ENCODE data around the gene NHS.
A peak's percentile ranks its signal among the peaks of the same experiment; 100 is the strongest.
"Not testable (repeated sequence)": the region's sequence is repeated elsewhere in the genome, so short reads cannot be mapped to it uniquely, and the experiment has no call there.

Gene NHS

GRCh38 chrX:17496407-17496806 lies 121.4 kb downstream of the NHS start:
- no peak for DNase-seq (ENCODE audit: low read depth in 2 of 2)

- DNase-seq (ENCODE audit: low read depth in 2 of 2) = no peak
These were observed 122.2 kb downstream of the NHS start for GRCh38 chrX:17497193-17497592.

- DNase-seq (ENCODE audit: low read depth in 2 of 2) = no peak
These were observed 124.5 kb downstream of the NHS start for GRCh38 chrX:17499512-17499911.

DNA sequence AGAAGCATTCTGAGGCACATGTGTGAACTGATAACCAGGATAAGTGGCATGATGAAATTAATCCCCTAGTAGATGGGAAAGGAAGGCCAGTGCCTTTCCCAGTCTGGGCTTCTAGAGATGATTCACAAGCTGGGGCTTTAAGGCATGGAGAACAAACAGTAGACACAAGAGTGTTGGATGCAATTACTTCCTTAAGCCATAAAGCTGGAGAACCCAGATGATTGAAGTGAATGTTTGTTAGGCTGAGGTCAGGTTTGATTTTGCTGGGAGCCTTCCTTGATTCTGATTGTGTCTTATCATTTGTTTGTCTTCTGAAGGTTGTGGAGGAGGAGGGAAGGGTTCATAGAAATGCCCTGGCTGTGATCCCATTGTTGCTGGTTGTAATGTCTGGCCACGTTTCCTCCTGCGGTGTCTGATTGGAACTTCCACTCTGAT lies 125.2 kb downstream of the NHS start:
- DNase-seq (ENCODE audit: low read depth in 2 of 2) = no peak

DNA sequence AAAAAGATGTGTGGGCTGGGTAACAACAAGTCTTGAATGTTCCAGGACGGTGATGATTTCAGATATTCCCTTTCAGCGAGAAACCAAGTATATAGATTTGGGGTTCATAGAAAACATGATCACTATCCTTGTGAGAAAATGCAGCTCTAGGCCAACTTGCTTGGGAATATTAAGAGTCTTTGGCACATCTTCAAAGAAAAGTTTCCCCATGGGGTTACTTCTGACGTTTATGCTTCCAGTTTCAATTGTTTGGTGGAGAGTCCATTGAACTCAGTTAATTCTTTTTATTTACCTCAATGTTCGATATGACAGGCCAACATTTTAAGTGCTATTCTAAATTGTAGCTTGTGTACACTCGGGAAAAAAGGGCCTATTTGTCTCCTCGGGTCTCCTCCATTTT lies 126.7 kb downstream of the NHS start:
- no peak for DNase-seq (ENCODE audit: low read depth in 2 of 2)

- not testable (repeated sequence) for DNase-seq (ENCODE audit: low read depth in 2 of 2)
These were observed 131.4 kb downstream of the NHS start for GRCh38 chrX:17506352-17506751.

DNA sequence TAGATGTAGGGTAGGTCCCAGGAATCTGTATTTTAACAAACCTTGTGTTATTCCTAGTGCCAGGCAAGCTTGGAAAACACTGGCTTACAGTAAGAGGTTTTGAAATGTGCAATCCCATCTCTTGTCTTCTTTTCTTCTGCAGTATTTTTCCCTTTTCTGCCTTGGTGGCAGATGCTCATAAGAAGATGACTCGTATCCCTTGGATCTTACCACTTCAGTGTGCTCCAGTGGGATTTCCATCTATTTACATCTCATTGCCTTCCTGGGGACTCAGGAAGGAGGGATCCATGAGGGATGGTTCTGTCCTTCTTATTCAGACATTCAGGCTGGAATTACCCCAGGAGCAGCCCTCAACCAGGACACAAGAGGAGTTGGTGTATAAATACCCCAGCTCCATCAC lies 136.6 kb downstream of the NHS start:
- DNase-seq (ENCODE audit: low read depth in 2 of 2) = no peak

- no peak for DNase-seq (ENCODE audit: low read depth in 2 of 2)
These were observed 144.4 kb downstream of the NHS start for GRCh38 chrX:17519358-17519757.

GRCh38 chrX:17520016-17520615 lies 145.1 kb downstream of the NHS start:
- DNase-seq (ENCODE audit: low read depth in 2 of 2) = no peak

DNA sequence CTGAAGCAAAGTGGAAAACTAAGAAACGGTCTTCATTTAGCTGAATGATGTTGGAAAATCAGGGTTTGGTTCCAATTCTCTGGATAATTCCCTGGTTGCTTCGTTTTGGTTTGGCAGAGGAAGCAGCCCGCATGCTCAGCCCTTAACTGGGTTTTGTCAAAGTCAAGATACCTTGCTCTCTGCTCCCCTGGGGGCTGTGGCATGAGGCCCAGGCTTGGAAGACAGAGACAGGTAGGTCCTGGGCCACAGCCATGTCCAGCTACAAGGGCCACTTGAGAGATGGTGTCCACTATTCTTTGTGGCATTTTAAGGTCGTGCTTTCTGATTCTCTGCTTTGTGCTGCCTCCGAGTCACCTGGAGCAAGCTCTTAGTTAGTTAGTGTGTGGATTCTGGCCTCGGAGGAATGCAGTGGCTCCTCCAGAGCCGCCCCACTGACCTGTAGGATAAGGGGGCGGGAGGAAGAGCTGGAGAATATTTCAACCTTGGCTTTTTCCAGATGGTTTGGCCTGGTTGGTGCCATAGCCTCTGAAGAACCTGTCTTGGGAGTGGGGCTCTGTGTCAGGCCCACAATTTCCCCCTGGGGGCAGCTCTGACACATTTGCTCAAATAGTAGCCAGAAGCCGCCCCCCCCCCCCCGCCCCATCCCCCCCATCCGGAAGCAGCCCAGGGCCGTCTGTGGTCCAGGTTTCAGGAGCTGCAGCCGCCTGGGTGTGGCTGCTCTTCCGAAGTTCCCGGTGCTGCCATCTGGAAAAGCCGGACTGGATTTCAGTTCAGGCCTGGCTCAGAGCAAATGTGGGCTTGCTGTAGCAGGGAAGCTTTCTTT lies 147.1 kb downstream of the NHS start:
- no peak for DNase-seq (ENCODE audit: low read depth in 2 of 2)

GRCh38 chrX:17525266-17525665 lies 150.3 kb downstream of the NHS start:
- no peak for DNase-seq (ENCODE audit: low read depth in 2 of 2)

- no peak for DNase-seq (ENCODE audit: low read depth in 2 of 2)
These were observed 151.0 kb downstream of the NHS start for GRCh38 chrX:17525762-17526555.

GRCh38 chrX:17527135-17527701 lies 152.2 kb downstream of the NHS start:
- no peak for DNase-seq (ENCODE audit: low read depth in 2 of 2)

DNA sequence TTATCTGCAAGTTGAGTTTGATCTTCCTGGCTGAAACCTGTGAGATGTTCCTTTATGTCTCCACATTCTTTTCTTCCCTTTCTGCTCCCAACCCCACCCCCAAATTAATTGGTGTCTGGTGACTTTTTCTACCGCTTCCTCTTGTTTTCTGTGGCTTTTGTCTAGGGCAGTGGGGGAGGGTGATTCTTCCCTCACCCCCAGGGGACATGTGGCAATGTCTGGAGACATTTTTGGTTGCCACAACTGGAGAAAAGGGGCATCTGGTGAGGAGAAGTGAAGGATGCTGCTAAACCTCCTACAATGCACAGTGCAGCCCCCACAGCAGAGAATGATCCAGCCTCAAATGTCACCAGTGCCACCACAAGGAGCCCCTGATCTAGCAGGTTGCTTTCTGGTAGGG lies 152.9 kb downstream of the NHS start:
- no peak for DNase-seq (ENCODE audit: low read depth in 2 of 2)

DNA sequence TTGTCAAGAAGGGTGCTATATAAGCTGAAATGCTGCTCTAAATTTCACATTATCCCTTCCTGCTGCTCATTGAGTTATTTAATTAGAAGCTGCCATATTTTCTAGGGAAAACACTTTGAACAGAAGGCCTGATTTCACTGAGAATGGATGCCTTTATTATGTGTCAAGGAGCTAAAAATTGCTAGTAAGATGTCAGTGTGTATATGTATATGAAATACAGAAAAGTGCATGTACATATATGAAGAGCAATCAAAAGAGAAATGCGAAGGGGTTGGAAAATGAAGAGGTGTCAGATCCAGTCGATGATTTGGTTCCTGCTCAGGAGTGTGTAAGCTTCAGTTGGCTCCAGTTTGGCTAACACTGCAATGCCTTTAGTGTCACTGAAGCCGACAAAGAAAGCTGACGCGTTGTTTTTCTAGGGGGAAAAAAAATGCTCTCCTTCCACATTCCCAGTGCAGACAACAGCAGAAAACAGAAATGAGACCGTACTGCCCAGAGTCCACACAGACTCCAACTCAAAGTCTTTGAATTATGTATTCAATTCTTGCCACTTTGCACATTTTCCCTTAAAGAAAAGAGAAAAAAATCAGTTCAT lies 154.2 kb downstream of the NHS start:
- no peak for DNase-seq (ENCODE audit: low read depth in 2 of 2)

DNA sequence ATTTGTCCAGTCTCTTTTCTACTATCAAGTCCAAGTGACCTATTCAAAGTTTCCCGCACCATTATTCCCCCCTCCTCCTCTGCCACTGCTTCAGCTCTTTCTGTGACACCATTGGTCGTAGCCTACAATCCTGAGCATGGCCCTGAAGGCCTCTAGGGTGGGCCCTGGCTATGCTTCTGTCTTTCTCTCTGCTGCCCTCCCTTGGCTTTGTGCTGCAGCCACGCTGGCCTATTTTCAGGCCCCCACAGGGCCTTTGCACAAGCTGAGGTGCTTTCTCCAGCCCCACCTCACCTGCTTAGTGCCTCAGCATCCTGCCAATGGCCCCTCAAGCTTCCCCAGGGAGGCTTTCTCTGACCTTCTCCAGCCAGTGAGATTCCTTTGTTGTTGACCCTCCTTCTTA lies 156.5 kb downstream of the NHS start:
- no peak for DNase-seq (ENCODE audit: low read depth in 2 of 2)

- DNase-seq (ENCODE audit: low read depth in 2 of 2) = peak; percentile 10 to 23
These were observed 160.2 kb downstream of the NHS start for GRCh38 chrX:17535229-17535628.

- DNase-seq (ENCODE audit: low read depth in 2 of 2) = no peak
These were observed 162.8 kb downstream of the NHS start for GRCh38 chrX:17537723-17538243.

DNA sequence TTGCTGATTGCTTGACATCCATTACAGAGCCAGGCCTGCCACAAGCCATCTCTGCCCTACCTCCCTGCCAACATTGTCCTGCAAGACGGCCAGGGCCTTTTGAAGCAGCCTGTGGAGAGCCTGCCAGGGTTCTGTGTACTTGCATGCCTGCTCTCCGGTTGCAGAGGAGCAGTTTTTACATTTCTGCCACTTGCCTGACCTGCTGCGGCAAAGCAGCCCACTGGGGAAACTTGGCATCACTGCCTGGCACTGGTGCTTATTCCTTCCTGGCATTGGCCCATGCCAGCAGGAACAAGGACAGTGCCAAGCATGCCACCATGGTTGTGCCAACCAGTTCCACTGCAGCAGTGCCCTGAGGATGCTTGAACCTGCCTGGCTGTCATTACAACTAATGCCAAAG lies 167.1 kb downstream of the NHS start:
- no peak for DNase-seq (ENCODE audit: low read depth in 2 of 2)

- no peak for DNase-seq (ENCODE audit: low read depth in 2 of 2)
These were observed 169.8 kb downstream of the NHS start for GRCh38 chrX:17544821-17545220.

DNA sequence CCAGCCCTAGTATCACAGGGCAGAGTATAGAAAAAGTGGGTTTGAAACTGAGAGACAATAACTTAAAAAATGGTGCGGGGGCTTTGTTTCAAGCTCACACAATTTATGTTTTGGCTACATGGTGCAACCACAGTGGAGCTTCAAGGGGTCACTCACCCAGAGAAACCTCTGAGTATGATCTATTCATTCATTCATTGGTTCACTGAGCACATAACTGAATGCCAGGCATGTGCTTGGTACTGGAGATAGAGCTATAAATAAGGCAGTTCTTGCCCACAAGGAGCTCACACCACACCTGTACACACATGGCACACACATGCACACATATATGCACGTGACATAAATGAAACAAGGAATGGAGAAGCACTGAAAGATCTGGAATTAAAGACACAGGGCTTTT lies 171.4 kb downstream of the NHS start:
- no peak for DNase-seq (ENCODE audit: low read depth in 2 of 2)

GRCh38 chrX:17547658-17548057 lies 172.7 kb downstream of the NHS start:
- DNase-seq (ENCODE audit: low read depth in 2 of 2) = no peak
